Retinal pigment epithelial cell (primary cell): ENCODE data around the gene SAG.

ENCODE experiments used
- DNase-seq: peaks from one replicate; pipeline ENCODE4 v3.0.0-alpha.2; 2010; ENCODE audit warnings: low read depth
- H3K4me3 ChIP-seq: 2 replicates; pipeline ENCODE4 v1.5.1; 2011; ENCODE audit warnings: mild to moderate bottlenecking, low read length, control low read depth, moderate library complexity
- TF ChIP-seq, protein P1 (sequence below): conservative IDR thresholded peaks from 2 replicates; pipeline ENCODE4 v1.5.1; 2011; ENCODE audit warnings: low read depth, low read length, control low read depth, inconsistent platforms

Gene SAG

DNA sequence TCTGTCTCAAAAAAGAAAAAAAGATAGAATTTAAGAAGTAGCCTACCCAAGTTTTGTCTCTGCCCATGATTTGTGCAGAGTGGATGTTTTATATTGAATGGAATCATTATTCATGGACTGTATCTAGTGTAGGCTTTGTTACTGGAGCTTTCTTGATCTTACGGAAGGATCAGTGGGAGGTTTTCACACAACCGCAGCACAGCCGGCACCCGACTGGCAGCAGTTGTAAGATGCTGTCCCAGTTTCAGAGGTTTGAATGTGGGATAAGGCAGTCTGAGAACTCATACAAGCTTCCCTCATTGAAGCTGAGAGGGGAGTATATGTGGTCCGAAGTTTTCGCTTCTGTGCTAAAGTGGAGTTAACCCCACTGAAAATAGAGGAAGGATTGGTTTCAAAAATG, 19.7 kb upstream of the SAG start:
- H3K4me3 ChIP-seq = no peak overlapping the region
- TF ChIP-seq, protein P1, sequence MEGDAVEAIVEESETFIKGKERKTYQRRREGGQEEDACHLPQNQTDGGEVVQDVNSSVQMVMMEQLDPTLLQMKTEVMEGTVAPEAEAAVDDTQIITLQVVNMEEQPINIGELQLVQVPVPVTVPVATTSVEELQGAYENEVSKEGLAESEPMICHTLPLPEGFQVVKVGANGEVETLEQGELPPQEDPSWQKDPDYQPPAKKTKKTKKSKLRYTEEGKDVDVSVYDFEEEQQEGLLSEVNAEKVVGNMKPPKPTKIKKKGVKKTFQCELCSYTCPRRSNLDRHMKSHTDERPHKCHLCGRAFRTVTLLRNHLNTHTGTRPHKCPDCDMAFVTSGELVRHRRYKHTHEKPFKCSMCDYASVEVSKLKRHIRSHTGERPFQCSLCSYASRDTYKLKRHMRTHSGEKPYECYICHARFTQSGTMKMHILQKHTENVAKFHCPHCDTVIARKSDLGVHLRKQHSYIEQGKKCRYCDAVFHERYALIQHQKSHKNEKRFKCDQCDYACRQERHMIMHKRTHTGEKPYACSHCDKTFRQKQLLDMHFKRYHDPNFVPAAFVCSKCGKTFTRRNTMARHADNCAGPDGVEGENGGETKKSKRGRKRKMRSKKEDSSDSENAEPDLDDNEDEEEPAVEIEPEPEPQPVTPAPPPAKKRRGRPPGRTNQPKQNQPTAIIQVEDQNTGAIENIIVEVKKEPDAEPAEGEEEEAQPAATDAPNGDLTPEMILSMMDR = no peak
- no peak for DNase-seq

DNA sequence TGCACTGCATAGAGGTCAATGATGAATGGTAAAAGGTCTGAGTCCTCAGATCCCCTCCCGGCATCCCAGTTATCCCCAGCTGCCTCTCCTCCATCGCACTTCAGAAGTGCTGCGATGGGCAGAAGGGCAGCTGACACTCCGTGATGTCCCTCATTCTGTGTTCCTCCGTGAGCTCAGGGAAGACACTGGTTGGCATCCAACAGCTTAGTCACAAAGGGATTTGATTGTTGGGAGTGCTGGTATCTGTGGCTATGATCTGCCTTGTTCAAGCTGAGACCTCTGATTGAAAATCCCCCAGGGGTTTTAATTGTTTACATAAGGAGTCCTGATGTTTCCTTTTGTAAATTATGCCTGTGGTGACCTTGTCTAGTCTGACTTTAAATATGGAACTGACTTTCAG, 19.0 kb upstream of the SAG start:
- no peak for DNase-seq
- H3K4me3 ChIP-seq = no peak overlapping the region
- TF ChIP-seq, protein P1 = no peak

DNA sequence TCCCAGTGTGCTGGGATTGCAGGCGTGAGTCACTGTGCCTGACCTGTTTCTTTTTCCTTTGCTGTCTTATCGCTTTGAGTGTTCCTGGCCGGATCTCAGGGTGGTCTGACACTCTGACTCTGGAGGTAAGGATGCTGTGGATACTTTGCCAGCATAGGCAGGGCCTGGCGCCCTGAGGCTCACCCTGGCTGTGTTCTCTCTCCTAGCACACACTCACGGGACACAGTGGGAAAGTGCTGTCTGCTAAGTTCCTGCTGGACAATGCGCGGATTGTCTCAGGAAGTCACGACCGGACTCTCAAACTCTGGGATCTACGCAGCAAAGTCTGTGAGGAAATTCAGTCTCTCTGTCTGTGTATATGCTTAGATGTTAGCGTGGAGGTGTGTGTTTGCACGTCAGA, 18.0 kb upstream of the SAG start:
- H3K4me3 ChIP-seq = no peak overlapping the region
- TF ChIP-seq, protein P1 = no peak
- DNase-seq = no peak

DNA sequence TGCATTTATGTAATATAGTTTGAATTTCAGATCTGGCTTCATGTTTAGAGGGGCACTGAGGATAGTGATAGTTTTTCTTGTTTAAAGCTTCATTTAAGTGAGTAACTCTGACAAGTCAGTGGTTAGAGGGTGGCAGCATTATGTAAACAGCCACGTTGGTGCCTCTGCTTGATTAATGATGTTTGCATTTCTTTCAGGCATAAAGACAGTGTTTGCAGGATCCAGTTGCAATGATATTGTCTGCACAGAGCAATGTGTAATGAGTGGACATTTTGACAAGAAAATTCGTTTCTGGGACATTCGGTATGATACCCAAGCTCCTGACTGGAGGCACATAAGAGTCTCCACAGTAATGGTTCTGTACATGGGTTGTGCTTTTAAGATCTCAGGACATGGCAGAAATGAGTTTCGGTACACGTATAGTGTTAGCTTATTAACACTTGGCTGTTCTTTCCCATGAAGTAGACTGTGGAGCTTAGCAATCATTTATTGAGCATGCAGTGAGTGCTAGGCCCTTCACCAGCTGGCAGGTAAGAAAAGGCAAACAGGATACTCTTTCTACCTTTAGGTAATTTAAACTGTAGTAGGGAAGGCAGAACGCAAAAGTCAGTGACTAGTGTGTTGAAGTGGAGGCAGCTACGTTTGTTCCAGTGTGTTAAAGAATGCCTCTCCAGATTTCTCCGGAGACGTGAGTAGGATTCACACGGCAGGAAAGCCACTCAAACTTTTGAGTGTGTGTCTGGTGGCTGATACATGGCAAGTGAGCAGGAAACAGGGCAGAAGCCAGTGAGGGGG, 17.4 kb upstream of the SAG start:
- no peak for DNase-seq
- H3K4me3 ChIP-seq = no peak overlapping the region
- TF ChIP-seq, protein P1 = no peak

DNA sequence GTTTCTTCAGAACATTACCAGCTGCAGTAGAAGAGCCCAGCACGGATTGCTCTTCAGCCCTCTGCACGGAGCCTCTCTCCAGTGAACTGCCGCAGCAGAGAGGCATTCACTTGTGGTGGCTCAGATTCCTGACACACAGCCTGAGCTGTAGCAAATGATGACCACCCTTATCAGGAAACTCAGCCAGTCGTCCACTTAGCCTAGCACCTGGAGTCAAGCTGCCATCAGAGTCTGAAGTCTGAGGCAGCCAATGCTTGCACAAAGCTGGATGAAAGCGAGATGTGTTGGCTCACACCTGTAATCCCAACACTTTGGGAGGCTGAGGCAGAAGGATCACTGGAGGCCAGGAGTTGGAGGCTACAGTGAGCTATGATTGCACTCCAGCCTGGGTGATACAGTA, 11.7 kb upstream of the SAG start:
- TF ChIP-seq, protein P1 = no peak
- no peak for DNase-seq
- no peak overlapping the region for H3K4me3 ChIP-seq

DNA sequence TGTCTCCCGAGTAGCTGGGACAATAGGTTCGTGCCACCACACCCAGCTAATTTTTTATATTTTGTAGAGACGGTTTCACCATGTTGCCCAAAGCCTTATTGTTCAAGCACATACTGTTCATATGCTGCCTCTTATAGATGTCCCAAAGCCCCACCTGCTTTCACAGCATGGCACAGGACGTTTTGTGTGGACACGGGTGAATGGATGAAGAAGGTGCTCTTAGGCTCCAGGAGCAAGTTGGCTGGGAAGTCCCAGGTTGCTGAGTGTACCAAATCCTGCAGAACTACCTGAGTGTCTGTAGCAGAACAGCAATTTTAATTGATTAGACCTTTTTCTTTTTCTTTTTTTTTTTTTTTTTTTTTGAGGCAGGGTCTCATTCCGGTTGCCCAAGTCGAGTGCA, 10.5 kb upstream of the SAG start:
- TF ChIP-seq, protein P1 = no peak
- no peak overlapping the region for H3K4me3 ChIP-seq
- no peak for DNase-seq

DNA sequence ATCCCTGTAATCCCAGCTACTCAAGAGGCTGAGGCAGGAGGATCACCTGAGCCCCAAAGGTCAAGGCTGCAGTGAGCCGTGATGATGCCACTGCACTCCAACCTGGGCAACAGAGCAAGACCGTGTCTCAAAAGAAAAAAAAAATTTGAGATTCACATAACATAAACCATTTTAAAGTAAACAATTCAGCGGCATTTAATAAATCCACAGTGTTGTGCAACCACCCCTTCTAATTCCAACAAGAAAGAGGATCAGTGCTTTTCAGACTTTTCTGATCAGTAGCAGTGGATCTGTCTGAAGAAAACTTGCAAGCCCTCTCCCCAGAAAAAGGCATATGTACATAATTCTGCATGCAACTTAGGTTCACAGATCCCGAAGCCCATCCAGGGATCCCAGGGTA, 7.2 kb upstream of the SAG start:
- no peak overlapping the region for H3K4me3 ChIP-seq
- TF ChIP-seq, protein P1 = no peak
- no peak for DNase-seq
